Uterus (tissue), 4 donors: ENCODE measurements around the gene CAMTA1. TPM values are rescaled to one million over a fixed set of nuclear protein-coding genes. Genes with fewer than 3 reads are reported as not detected.

Experiments used
- DNase-seq, 2 donors: peaks; one replicate each; pipeline ENCODE4 v3.0.0-alpha.2; 2019 to 2020
- H3K27ac ChIP-seq, 2 donors: fragments of 200-600 bp; sonication (generic); 1 replicate in 1 of 2; 2 replicates in 1 of 2; pipeline ENCODE4 v1.5.1; 2016 to 2018
- H3K27me3 ChIP-seq, 2 donors: fragments of 200-600 bp; sonication (generic); one replicate each; pipeline ENCODE4 v1.5.1; 2018 to 2019; ENCODE audit warnings: control low read depth in 1 of 2
- H3K36me3 ChIP-seq, 2 donors: fragments of 200-600 bp; sonication (generic); one replicate each; pipeline ENCODE4 v1.5.1; 2019; ENCODE audit warnings: control low read depth in 1 of 2
- H3K4me1 ChIP-seq, 2 donors: fragments of 200-600 bp; sonication (generic); one replicate each; pipeline ENCODE4 v1.5.1; 2018 to 2019; ENCODE audit warnings: control low read depth in 1 of 2
- H3K4me3 ChIP-seq, 2 donors: fragments of 200-600 bp; sonication (generic); 1 replicate in 1 of 2; 2 replicates in 1 of 2; pipeline ENCODE4 v1.5.1; 2018 to 2019; ENCODE audit warnings: mild to moderate bottlenecking in 1 of 2
- H3K9me3 ChIP-seq, 2 donors: fragments of 200-600 bp; sonication (generic); one replicate each; pipeline ENCODE4 v1.5.1; 2019; ENCODE audit warnings: control low read depth in 1 of 2
- POLR2A ChIP-seq, 2 donors: fragments of 450-650 bp; IDR thresholded peaks; one replicate each; pipeline ENCODE4 v1.6.1; 2016; ENCODE audit warnings: antibody characterized with exemption in 2 of 2, mild to moderate bottlenecking in 1 of 2, moderate library complexity in 1 of 2
- intact Hi-C: fragments of 100-400 bp; cut with DNase I; formaldehyde crosslinking; loops from one replicate; pipeline ENCODE4 v1.15.1; 2023; ENCODE audit warnings: low total_unique reads
- total RNA-seq, 4 donors: library from RNA; depleted of rRNA in 3 of 4; stranded (reverse); fragments of >200 nt in 3 of 4; gene quantifications; one replicate each; pipeline versions ENCODE4 v1.1.0 to v1.2.4, GENCODE V29; 2014 to 2023
- TF ChIP-seq, protein P1 (sequence below), 4 experiments: fragments of 200-600 bp in 2 of 4; fragments of 450-650 bp in 2 of 4; sonication (generic) in 2 of 4; IDR thresholded peaks; one replicate each; pipeline ENCODE4 v1.5.1; 2016 to 2019; ENCODE audit warnings: antibody characterized with exemption in 4 of 4, mild to moderate bottlenecking in 2 of 4, moderate library complexity in 1 of 4
- donor health status: DM: yes; HTN: yes; CAD: no.

Gene CAMTA1
- total RNA-seq, 4 donors from 2014 or later = 29.7 to 427 (median 64.8) TPM

DNA sequence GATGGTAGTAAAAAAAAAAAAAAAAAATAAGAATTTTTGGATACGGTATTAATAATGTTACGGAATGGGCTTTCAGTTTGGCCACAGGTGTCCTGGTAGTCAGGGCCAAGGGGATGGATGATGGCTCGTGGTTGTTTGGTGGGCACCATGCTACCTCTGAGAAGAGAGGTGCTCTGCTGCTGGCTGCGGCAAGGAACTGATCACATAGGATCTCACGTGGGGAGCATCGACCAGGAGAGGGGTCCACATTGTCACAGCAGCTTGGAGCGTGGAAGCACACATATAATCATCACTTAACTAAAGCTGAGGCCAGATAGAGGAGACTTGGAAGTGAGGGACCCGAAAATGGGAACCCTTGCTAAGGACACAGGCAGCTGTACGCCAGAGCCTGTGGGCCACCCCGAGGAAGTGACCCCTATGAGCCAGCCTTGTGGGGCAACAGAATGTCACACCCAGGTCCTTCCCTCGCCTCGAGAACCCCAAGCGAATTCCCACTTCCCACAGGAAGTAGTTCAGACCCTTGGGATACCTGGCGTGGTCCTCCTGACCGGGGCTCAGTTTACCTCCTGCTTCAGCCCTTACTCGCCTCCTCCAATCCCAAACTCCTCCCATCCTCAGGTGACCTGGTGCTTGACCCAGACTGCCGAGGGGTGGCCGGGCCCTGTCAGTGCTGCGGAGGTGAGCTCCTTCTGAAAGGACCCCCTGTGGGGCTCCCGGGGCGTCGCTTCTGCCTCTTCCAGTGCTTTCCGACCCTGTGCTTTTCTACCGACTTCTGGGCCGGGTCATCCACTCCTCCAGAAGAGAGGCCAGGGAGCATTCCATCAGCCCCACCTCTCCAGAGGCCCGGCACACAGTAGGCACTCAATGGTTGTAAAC, 222.0 kb downstream of the CAMTA1 start:
- no peak overlapping the region for H3K4me3 ChIP-seq
- H3K27me3 ChIP-seq = no peaks in the 10 kb centered on the region
- TF ChIP-seq, protein P1, sequence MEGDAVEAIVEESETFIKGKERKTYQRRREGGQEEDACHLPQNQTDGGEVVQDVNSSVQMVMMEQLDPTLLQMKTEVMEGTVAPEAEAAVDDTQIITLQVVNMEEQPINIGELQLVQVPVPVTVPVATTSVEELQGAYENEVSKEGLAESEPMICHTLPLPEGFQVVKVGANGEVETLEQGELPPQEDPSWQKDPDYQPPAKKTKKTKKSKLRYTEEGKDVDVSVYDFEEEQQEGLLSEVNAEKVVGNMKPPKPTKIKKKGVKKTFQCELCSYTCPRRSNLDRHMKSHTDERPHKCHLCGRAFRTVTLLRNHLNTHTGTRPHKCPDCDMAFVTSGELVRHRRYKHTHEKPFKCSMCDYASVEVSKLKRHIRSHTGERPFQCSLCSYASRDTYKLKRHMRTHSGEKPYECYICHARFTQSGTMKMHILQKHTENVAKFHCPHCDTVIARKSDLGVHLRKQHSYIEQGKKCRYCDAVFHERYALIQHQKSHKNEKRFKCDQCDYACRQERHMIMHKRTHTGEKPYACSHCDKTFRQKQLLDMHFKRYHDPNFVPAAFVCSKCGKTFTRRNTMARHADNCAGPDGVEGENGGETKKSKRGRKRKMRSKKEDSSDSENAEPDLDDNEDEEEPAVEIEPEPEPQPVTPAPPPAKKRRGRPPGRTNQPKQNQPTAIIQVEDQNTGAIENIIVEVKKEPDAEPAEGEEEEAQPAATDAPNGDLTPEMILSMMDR (IDR thresholded peaks at IDR 0.05) = no peak
- no peak for TF ChIP-seq POLR2A (IDR thresholded peaks at IDR 0.05)
- no peaks in the 10 kb centered on the region for H3K36me3 ChIP-seq
- no peak for DNase-seq
- H3K4me1 ChIP-seq = no peaks in the 10 kb centered on the region
- no peaks in the 10 kb centered on the region for H3K9me3 ChIP-seq
- intact Hi-C loops = no loop called here
- no peak overlapping the region for H3K27ac ChIP-seq

GRCh38 chr1:7007902-7008301, 222.6 kb downstream of the CAMTA1 start:
- Histone ChIP-seq H3K27me3 (no peaks in the 10 kb centered on the region), H3K4me3 (no peak overlapping the region), H3K4me1 (no peaks in the 10 kb centered on the region), H3K27ac (no peak overlapping the region), H3K9me3 (no peaks in the 10 kb centered on the region), H3K36me3 (no peaks in the 10 kb centered on the region)
- TF ChIP-seq, protein P1 (IDR thresholded peaks at IDR 0.05) = no peak
- TF ChIP-seq POLR2A (IDR thresholded peaks at IDR 0.05) = no peak
- intact Hi-C loops = no loop called here
- DNase-seq = no peak

DNA sequence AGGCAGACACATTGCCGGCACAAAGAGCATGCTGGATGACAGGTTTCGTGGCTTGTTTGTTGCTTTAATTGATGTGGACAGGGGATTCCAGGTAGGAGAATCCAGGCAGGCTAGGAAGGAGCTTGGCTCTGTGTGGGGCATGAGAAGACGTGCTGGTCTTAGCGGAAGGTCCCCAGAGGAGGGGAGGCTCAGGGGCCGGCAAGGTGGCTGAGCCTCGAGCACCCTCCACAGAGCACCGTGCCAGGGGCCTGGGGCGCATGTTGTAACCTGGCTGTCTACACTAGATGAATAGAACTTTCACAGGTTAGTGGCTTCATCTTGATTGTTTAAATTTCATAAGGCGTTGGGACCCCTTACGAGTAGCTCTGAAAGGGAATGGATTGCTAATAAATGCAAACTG, 223.1 kb downstream of the CAMTA1 start:
- Histone ChIP-seq H3K4me1 (no peaks in the 10 kb centered on the region), H3K4me3 (no peak overlapping the region), H3K9me3 (no peaks in the 10 kb centered on the region), H3K36me3 (no peaks in the 10 kb centered on the region), H3K27me3 (no peaks in the 10 kb centered on the region), H3K27ac (no peak overlapping the region)
- intact Hi-C loops = no loop called here
- no peak for DNase-seq
- no peak for TF ChIP-seq POLR2A (IDR thresholded peaks at IDR 0.05)
- TF ChIP-seq, protein P1 (IDR thresholded peaks at IDR 0.05) = no peak

- Histone ChIP-seq H3K4me3 (no peak overlapping the region), H3K36me3 (no peaks in the 10 kb centered on the region), H3K27ac (no peak overlapping the region), H3K9me3 (no peaks in the 10 kb centered on the region), H3K4me1 (no peaks in the 10 kb centered on the region), H3K27me3 (no peaks in the 10 kb centered on the region)
- no peak for TF ChIP-seq POLR2A (IDR thresholded peaks at IDR 0.05)
- TF ChIP-seq, protein P1 (IDR thresholded peaks at IDR 0.05) = no peak
- intact Hi-C loops = no loop called here
- no peak for DNase-seq
Measured at GRCh38 chr1:7008975-7009740, 223.9 kb downstream of the CAMTA1 start.
